HG03159 (cell line): ENCODE measurements around the gene GOLGA6L7.
"Not testable (repeated sequence)": the region's sequence is repeated elsewhere in the genome, so short reads cannot be mapped to it uniquely, and the experiment has no call there.

Source experiments
- ATAC-seq: cut with Tn5 transposase; IDR thresholded peaks from one replicate; pipeline ENCODE4 v1.9.1; 2021; ENCODE audit warnings: mild to moderate bottlenecking, moderate library complexity; ENCODE audit not compliant: unreplicated experiment

Gene GOLGA6L7

GRCh38 chr15:28885128-28885629, 36.7 kb upstream of the GOLGA6L7 start:
- ATAC-seq = no peak

DNA sequence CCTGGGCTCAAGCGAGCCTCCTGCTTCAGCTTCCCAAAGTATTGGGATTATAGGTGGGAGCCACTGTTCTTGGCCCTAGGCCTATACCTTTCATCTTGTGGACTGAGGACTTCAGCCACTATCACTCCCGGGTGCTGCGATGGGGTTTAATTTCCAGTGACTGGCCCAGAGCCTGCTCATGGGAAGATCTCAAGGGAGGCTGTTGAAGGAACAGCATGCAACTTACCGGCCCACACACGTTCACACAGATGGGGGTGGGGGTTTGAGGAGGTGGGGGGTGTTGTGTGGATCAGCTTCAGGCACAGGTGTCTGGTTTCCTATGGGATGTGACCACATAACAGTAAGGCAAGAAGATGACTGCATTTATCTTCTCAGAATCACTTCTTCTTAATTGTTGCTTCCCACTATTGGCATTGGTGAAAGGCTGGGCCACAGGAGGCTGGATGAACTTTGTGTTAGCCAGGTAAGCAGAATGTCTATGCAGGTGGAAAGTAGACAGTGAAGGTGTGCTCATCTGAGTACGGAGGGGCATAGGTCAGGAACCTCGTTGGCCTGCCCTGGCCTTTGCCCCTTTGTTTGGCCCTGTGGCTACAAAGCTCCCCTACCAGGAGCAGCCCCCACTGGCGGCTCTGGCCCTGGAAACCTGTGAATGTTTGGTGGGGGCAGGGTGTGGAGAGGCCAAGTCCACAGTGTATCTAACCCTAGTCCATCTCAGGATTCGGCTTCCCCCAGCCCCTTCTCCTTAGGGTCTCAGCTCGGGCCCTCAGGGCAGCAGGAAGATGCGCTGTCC, 35.9 kb upstream of the GOLGA6L7 start:
- no peak for ATAC-seq

DNA sequence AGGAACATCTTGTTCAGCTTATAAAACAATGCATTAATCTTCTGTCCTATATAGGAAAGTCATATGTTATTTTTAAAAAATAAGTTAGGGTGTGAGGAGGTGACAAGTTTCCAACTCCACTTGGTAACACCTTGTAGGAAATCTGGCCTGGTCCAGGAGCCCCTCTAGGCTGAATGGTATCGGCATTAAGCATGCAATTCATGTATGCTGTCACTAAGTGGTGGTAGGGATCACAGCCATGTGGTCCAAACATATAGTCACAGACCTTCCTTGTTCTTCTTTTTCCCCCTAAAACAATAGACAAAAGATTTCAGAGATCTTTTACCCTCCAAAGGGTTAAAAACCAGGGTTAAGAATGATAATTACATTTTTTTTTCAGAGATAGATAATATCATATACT, 33.2 kb upstream of the GOLGA6L7 start:
- no peak for ATAC-seq

DNA sequence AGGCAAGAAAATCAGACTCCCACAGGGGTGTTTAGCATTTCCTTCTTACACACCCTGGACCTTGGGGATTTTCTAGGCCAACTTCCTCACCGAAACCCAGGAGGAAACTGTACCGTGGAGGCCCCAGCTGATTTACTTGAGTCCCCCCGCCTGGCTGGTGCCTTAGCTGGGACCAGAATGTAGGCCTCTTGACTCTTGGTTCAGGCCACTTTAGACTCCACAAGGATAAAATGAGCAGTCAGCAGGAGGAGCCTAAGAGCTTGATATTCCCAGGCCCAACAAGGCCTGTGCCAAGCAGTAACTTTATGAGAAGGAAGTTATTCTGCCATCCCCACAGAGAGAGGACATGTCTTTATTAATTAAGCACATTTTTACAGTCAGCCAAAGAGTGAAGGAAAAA, 32.7 kb upstream of the GOLGA6L7 start:
- ATAC-seq = no peak

- ATAC-seq = no peak
These were observed 32.2 kb upstream of the GOLGA6L7 start for GRCh38 chr15:28880680-28881079.

DNA sequence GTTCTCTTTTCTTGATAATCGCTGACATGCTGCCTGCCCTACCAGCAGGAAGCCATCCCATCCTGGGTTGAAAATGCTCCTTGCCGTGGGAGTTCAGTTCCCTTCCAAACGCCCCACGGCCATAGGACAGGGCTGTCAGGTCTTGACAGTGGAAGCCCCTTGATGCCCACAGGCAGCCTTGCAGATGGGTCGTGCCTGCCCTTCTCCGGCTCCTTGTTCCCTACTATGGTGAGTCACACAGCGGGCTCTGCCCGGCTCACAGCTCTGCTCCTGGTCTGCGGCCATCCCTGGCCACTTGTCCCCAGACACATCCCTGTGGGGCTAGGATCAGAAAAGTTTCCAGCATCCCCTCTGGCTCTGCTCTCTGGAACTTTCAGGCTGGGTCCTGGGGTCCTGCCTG, 31.1 kb upstream of the GOLGA6L7 start:
- ATAC-seq = no peak

- ATAC-seq = no peak
These were observed 29.8 kb upstream of the GOLGA6L7 start for GRCh38 chr15:28878209-28878608.

GRCh38 chr15:28876845-28877185, 28.4 kb upstream of the GOLGA6L7 start:
- no peak for ATAC-seq

DNA sequence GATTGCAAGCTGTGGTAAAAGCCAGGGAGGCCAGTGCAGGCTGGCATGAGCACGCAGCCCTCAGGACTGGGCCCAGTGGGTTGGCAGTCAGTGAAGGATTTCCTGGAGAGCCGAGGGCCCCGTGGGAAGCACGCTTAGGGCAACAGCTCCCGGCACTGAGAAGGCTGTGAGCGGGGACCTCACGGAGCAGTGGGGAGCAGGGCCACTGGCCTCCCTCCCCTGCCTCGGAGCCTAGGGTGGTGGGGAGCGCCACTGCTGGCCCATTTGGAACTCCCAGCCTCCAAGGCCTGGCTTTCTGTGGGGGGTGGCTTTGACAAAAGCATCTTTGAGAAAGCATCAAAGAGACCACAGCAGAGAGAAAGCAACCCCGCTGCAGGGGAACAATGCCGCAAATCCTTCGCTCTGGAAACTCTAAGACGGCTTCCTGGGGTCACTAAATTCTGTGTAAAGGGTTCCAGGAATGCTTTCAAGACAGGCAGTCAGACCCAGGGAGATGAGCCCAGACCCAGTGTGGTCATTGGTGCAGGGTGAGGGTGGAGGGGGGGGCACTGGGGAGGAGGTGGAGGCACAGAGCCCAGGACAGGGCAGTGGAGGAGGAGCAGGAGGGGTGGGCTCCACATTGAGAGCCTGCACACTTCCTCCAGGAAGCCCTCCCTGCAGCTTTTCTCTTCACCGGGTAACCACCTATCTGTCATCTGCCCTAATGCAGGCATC, 27.8 kb upstream of the GOLGA6L7 start:
- no peak for ATAC-seq

- no peak for ATAC-seq
These were observed 27.1 kb upstream of the GOLGA6L7 start for GRCh38 chr15:28875461-28876000.

- no peak for ATAC-seq
These were observed 25.2 kb upstream of the GOLGA6L7 start for GRCh38 chr15:28873585-28874190.

DNA sequence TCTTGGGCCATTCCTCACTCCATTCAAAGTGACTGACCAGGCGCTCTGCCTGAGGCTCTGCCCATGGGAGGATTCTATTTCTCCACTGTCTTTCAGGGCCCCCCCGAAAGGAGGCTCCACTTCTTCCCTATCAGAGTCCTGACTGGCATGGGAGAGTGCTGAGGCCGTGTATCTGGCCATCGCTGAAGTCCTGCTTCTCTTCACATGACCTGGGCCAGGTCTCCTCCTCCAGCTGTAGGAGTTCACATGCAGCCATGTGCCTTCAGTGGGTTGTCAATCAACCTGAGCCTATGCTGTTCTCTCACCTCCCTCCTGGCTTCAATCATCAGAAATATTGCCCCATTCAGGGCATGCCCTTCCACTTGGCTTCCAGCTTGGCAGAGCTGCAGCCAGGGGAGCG, 24.6 kb upstream of the GOLGA6L7 start:
- no peak for ATAC-seq

GRCh38 chr15:28871168-28871567, 22.7 kb upstream of the GOLGA6L7 start:
- ATAC-seq = no peak

DNA sequence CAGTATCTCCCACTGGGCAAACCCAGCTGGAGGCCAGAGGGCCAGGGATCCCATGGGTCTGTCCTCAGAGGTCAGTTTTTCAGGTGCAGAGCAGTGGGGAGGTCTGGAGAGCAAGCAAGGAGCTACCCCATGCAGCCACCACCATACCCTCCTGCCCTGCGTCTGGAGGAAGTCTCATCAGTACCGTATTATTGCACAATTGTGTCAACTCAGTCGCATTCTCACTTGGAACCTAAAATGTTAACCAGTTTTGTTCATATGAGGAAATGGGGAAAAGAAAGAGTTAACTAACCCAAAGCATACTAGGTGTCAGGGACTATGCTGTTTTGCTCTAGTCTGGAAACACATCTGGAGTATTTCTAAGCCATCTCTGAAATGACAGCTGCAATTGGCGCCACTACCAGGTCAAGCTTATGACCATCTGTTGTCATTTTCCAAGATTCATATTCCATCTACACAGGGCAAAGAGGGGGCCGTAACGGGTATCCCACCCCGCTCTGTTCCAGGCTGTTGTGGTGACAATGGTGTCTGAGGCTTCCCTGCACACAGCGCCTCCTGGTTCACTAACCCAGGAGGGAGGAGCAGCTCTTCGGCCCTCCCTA, 20.4 kb upstream of the GOLGA6L7 start:
- ATAC-seq = no peak

DNA sequence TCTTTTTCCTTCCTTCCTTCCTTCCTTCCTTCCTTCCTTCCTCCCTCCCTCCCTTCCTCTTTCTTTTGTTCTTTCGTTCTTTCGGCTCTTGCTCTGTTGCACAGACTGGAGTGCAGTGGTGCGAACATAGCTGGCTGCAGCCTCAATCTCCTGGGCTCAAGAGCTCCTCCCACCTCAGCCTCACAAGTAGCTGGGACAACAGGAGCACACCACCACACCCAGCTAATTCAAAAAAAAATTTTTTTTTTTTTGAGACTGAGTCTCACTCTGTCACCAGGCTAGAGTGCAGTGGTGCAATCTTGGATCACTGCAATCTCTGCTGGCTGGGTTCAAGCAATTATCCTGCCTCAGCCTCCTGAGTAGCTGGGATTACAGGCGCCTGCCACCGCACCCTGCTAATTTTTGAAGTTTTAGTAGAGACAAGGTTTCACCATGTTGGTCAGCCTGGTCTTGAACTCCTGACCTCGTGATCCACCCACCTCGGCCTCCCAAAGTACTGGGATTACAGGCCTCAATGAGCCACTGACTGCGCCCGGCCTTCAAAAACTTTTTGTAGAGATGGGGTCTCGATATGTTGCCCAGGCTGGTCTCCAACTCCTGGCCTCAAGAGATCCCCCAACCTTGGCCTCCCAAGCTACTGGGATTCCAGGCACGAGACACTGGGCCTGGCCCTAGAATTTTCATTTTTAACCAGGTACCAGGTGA, 13.3 kb upstream of the GOLGA6L7 start:
- not testable (repeated sequence) for ATAC-seq

GRCh38 chr15:28861031-28861534, 12.6 kb upstream of the GOLGA6L7 start:
- no peak for ATAC-seq

DNA sequence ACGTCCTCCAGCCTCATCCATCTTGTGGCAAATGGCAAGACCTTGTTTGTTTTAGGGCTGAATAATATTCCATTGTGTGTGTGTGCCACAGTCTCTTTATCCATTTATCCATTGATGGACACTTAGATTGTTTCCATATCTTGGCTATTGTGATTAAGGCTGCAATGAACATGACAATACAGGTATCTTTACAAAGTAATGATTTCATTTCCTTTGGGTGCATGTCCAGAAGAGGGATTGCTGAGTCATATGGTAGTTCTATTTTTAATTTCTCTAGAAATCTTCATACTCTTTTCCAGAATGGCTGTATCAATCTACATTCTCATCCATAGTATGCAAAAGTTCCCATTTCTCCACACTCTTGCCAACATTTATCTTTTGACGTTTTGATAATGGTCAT, 6.1 kb upstream of the GOLGA6L7 start:
- not testable (repeated sequence) for ATAC-seq

GRCh38 chr15:28853654-28854053, 5.2 kb upstream of the GOLGA6L7 start:
- ATAC-seq = not testable (repeated sequence)

DNA sequence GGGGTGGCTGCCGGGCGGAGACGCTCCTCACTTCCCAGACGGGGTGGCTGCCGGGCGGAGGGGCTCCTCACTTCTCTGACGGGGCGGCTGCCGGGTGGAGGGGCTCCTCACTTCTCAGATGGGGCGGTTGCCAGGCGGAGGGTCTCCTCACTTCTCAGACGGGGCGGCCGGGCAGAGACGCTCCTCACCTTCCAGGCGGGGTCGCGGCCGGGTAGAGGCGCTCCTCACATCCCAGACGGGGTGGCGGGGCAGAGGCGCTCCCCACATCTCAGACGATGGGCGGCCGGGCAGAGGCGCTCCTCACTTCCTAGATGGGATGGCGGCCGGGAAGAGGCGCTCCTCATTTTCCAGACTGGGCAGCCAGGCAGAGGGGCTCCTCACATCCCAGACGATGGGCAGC, 1.3 kb upstream of the GOLGA6L7 start:
- ATAC-seq = not testable (repeated sequence)

DNA sequence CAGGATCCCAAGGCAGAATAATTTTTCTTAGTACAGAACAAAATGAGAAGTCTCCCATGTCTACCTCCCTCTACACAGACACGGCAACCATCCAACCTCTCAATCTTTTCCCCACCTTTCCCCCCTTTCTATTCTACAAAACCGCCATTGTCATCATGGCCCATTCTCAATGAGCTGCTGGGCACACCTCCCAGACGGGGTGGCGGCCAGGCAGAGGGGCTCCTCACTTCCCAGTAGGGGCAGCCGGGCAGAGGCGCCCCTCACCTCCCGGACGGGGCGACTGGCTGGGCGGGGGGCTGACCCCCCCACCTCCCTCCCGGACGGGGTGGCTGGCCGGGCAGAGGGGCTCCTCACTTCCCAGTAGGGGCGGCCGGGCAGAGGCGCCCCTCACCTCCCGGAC, 827 bp upstream of the GOLGA6L7 start:
- not testable (repeated sequence) for ATAC-seq
